Measurements from ENCODE around the gene CXCR3. TPM values are rescaled to one million over a fixed set of nuclear protein-coding genes. Genes with fewer than 3 reads are reported as not detected.

CXCR3 gene
- total RNA-seq, 1 donor from 2014 or later, result not detected

DNA sequence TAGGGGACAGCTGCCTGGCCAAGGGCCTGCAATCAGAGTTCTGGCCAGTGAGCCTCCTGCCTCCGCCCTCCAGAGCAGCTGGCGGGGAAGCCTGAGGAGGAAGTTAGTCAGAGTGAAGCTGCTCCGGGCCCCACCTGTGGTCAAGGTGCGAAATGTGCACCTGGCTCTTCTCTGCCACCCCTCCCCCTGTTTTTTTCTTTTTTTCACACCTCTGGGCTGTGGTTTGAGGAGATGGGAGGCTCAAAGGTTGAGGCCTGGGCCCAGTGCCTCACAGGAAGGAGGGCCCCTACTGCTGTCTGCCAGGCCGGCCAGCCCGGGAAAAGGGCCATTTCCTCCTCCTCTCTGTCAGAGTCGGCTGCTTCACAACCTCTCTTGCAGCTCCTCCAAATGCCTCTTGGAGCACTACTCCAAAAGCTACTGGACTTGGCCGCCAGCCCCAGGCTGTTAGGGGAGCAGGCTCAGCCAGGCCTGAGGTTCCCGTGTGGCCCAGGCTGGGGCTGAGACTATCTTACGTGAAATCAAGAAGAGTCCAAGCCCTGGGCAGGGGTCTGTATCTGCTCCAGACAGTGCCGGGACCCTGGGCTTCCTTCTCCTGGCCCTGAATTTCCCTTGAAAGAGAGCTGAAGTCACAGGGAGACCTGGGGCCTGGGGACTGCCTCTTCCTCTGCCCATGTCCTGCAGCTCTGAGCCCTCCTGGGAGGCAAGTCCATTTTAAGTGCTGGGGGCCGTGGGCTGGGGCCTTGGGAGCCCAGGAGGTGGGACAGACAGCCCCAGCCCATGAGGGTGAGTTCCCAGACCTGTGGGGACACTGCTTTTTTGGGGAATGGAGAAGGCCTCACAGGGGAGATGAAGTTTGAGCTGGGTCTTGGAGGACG lies 4.5 kb upstream of the CXCR3 start:
- H3K36me3 Mint-ChIP-seq, result no peaks in the 10 kb centered on the region
- H3K4me3 Mint-ChIP-seq, result no peak overlapping the region
- no peaks in the 10 kb centered on the region for H3K27me3 Mint-ChIP-seq (ENCODE audit: low read depth)
- peak in 1 of 2 experiments; percentile 42 for DNase-seq (ENCODE audit: low spot score in 2 of 2, unreplicated experiment in 2 of 2)
- peaks cover 9% of the 10 kb centered on the region for H3K9me3 Mint-ChIP-seq
- peak overlapping the region; percentile 85 for H3K27ac Mint-ChIP-seq
- no peak for TF ChIP-seq CTCF (IDR thresholded peaks at IDR 0.05; ENCODE audit: unreplicated experiment)
- peaks cover 4% of the 10 kb centered on the region for H3K4me1 Mint-ChIP-seq

DNA sequence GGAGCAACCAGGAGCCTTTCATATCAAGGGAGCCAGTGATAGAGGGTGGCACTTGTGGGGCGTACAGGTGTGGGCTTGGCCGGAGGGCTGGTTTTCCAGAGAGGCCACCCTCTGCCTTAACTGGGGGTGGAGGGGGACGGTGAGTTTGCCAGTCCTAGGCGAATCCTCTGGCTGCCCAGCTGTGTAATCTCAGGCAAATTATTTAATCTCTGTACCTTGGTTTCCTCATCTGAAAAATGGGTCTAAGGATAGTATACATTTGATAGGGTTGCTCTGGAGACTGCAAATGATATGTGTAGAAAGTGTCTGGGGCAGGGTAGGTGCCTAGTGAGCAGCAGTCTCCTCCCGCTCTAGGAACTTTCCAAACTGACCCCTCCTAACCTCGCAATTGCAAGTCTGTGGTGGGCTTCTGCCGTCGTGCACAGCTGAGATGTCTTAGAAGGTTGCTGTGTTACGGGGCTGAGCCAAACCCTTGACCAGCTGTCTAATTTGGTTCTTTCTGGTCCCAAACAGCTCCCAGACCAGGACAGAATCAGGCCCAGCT lies 3.8 kb upstream of the CXCR3 start:
- Mint-ChIP-seq H3K36me3 (no peaks in the 10 kb centered on the region), H3K27me3 (ENCODE audit: low read depth) (no peaks in the 10 kb centered on the region), H3K4me1 (peaks cover 4% of the 10 kb centered on the region), H3K27ac (no peak overlapping the region), H3K9me3 (peaks cover 9% of the 10 kb centered on the region), H3K4me3 (no peak overlapping the region)
- no peak for TF ChIP-seq CTCF (IDR thresholded peaks at IDR 0.05; ENCODE audit: unreplicated experiment)
- no peak for DNase-seq (ENCODE audit: low spot score in 2 of 2, unreplicated experiment in 2 of 2)

DNA sequence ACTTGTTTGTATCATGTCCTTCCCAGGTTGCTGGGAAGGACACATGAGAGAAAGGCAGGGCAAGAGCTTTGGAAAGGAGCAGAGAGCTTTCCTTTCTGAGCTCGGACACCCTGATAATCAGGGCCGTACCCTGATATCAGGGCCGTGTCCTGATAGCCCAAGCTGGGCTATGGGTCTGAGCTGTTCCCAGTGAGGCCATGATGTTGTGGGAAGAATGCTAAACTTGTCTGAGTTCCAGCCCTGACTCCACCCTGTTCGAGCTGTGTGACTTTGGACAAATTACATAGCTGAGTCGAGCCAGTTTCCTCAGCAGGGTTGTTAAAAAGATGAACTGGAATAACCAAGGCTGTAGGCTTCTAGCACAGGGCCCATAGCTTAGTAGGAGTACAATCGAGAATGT lies 3.3 kb upstream of the CXCR3 start:
- Mint-ChIP-seq H3K4me3 (no peak overlapping the region), H3K4me1 (peaks cover 4% of the 10 kb centered on the region), H3K27ac (no peak overlapping the region), H3K9me3 (peaks cover 9% of the 10 kb centered on the region), H3K27me3 (ENCODE audit: low read depth) (no peaks in the 10 kb centered on the region), H3K36me3 (no peaks in the 10 kb centered on the region)
- TF ChIP-seq CTCF (IDR thresholded peaks at IDR 0.05; ENCODE audit: unreplicated experiment), result no peak
- DNase-seq (ENCODE audit: low spot score in 2 of 2, unreplicated experiment in 2 of 2), result no peak

DNA sequence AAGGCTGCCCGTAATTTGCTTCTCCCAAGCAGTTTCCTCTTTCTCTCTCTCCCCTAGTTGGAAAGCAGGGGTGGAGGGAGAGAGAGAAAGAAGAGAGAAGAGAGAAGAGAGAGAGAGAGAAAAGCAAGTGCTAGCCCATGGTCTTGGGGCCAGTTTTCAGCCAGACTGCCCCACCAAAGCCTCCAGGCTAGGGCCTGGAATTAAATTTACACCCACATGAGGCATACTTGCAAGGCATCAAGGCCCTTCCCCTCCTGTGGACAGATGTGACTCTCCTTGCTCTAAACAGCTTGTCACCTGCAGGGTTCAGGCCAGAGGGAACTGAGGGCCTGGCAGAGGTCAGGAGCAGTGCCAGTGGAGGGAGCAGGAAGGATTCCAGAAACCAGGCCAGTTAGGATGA lies 1.7 kb upstream of the CXCR3 start:
- no peak for TF ChIP-seq CTCF (IDR thresholded peaks at IDR 0.05; ENCODE audit: unreplicated experiment)
- Mint-ChIP-seq H3K27ac (no peak overlapping the region), H3K4me1 (peaks cover 4% of the 10 kb centered on the region), H3K36me3 (no peaks in the 10 kb centered on the region), H3K9me3 (peaks cover 9% of the 10 kb centered on the region), H3K4me3 (no peak overlapping the region), H3K27me3 (ENCODE audit: low read depth) (no peaks in the 10 kb centered on the region)
- no peak for DNase-seq (ENCODE audit: low spot score in 2 of 2, unreplicated experiment in 2 of 2)

- Mint-ChIP-seq H3K9me3 (peaks cover 9% of the 10 kb centered on the region), H3K27ac (no peak overlapping the region)
- TF ChIP-seq CTCF (IDR thresholded peaks at IDR 0.05; ENCODE audit: unreplicated experiment), result no peak
Observed at GRCh38 chrX:71619193-71619592, 882 bp upstream of the CXCR3 start.

More at GRCh38 chrX:71619193-71619592, 882 bp upstream of the CXCR3 start:
- no peak for DNase-seq (ENCODE audit: low spot score in 2 of 2, unreplicated experiment in 2 of 2)
- H3K4me3 Mint-ChIP-seq, result no peak overlapping the region
- H3K27me3 Mint-ChIP-seq (ENCODE audit: low read depth), result no peaks in the 10 kb centered on the region
- H3K4me1 Mint-ChIP-seq, result peaks cover 4% of the 10 kb centered on the region
- no peaks in the 10 kb centered on the region for H3K36me3 Mint-ChIP-seq

Data from mesothelial cell of epicardium (in vitro differentiated cells).